GM12801 (cell line): ENCODE results near the gene ZFYVE27.

Experiments
- CTCF ChIP-seq: IDR thresholded peaks from one replicate; pipeline ENCODE4 v1.5.1; 2011; ENCODE audit warnings: control low read depth; ENCODE audit not compliant: insufficient read length; ENCODE audit errors: extremely low read depth

The ZFYVE27 gene

GRCh38 chr10:97779492-97779891 lies 42.6 kb downstream of the ZFYVE27 start:
- TF ChIP-seq CTCF = no peak

- TF ChIP-seq CTCF = no peak
These were observed 43.0 kb downstream of the ZFYVE27 start for GRCh38 chr10:97779975-97780374.

- no peak for TF ChIP-seq CTCF
These were observed 44.1 kb downstream of the ZFYVE27 start for GRCh38 chr10:97780841-97781617.

GRCh38 chr10:97781618-97782331 lies 44.8 kb downstream of the ZFYVE27 start:
- TF ChIP-seq CTCF = no peak

GRCh38 chr10:97782455-97783228 lies 45.7 kb downstream of the ZFYVE27 start:
- TF ChIP-seq CTCF = no peak

GRCh38 chr10:97784200-97784810 lies 47.4 kb downstream of the ZFYVE27 start:
- no peak for TF ChIP-seq CTCF

GRCh38 chr10:97785231-97785630 lies 48.3 kb downstream of the ZFYVE27 start:
- no peak for TF ChIP-seq CTCF
